Neural cell (in vitro differentiated cells): Measurements from ENCODE around the gene NPEPL1. TPM values are rescaled to one million over a fixed set of nuclear protein-coding genes. Genes with fewer than 3 reads are reported as not detected.

Experiments used
- H2AFZ ChIP-seq: fragments of 200-600, 300-800 bp; sonication (generic), shearing (Covaris generic); 2 replicates; pipeline ENCODE4 v1.6.0; 2014; ENCODE audit warnings: low read depth, mild to moderate bottlenecking, antibody characterized with exemption, low read length, moderate library complexity
- H3F3A ChIP-seq: fragments of 200-600 bp; shearing (Covaris generic); 2 replicates; pipeline ENCODE4 v1.6.1; 2016; ENCODE audit warnings: mild to moderate bottlenecking, moderate library complexity, mixed read lengths, antibody characterized with exemption, low read length; ENCODE audit not compliant: insufficient read depth, poor library complexity, severe bottlenecking
- H3K27ac ChIP-seq: fragments of 200-600, 300-800 bp; sonication (generic), shearing (Covaris generic); 2 replicates; pipeline ENCODE4 v1.5.1; 2014; ENCODE audit warnings: mild to moderate bottlenecking, low read length, moderate library complexity
- H3K27me3 ChIP-seq: fragments of 300-800, 200-600 bp; sonication (generic), shearing (Covaris generic); 2 replicates; pipeline ENCODE4 v1.6.0; 2014; ENCODE audit warnings: mild to moderate bottlenecking, low read depth, low read length, moderate library complexity; ENCODE audit not compliant: insufficient read depth
- H3K36me3 ChIP-seq: fragments of 300-800, 200-600 bp; sonication (generic), shearing (Covaris generic); 2 replicates; pipeline ENCODE4 v1.5.1; 2014; ENCODE audit warnings: mild to moderate bottlenecking, antibody characterized with exemption, low read length, moderate library complexity; ENCODE audit not compliant: insufficient read depth
- H3K4me2 ChIP-seq: fragments of 300-800, 200-600 bp; sonication (generic), shearing (Covaris generic); 2 replicates; pipeline ENCODE4 v1.6.0; 2014; ENCODE audit warnings: mild to moderate bottlenecking, low read length
- H3K4me3 ChIP-seq: fragments of 300-800, 200-600 bp; sonication (generic), shearing (Covaris generic); 2 replicates; pipeline ENCODE4 v1.5.1; 2014; ENCODE audit warnings: mild to moderate bottlenecking, low read length, moderate library complexity
- H3K79me2 ChIP-seq: fragments of 200-600 bp; shearing (Covaris generic); replicated peaks from 2 replicates; pipeline ENCODE4 v1.6.0; 2014; ENCODE audit warnings: mild to moderate bottlenecking, low read length, moderate library complexity; ENCODE audit not compliant: insufficient read depth
- H3K9ac ChIP-seq: fragments of 300-800, 200-600 bp; sonication (generic), shearing (Covaris generic); 2 replicates; pipeline ENCODE4 v1.6.1; 2016; ENCODE audit warnings: mild to moderate bottlenecking, low read length, mixed read lengths
- H3K9me2 ChIP-seq: fragments of 200-600 bp; shearing (Covaris generic); 2 replicates; pipeline ENCODE4 v1.6.1; 2016; ENCODE audit warnings: mild to moderate bottlenecking, low read length, mixed read lengths; ENCODE audit not compliant: insufficient read depth
- H3K9me3 ChIP-seq: fragments of 200-600, 300-800 bp; sonication (generic), shearing (Covaris generic); 2 replicates; pipeline ENCODE4 v1.6.1; 2016; ENCODE audit warnings: mild to moderate bottlenecking, mixed run types, low read length, moderate library complexity, mixed read lengths
- H4K20me1 ChIP-seq: fragments of 200-600 bp; shearing (Covaris generic); 2 replicates; pipeline ENCODE4 v1.6.1; 2016; ENCODE audit warnings: mild to moderate bottlenecking, mixed run types; ENCODE audit not compliant: insufficient read depth
- EP300 ChIP-seq: fragments of 450-650 bp; conservative IDR thresholded peaks from 2 replicates; pipeline ENCODE4 v1.6.1; 2014; ENCODE audit warnings: antibody characterized with exemption, mild to moderate bottlenecking, moderate library complexity; ENCODE audit not compliant: poor library complexity, severe bottlenecking
- EZH2 ChIP-seq: fragments of 200-600, 300-800 bp; shearing (Covaris generic), sonication (generic); IDR thresholded peaks from 2 replicates; pipeline ENCODE4 v1.6.1; 2014; ENCODE audit warnings: antibody characterized with exemption, low read length, borderline replicate concordance, mild to moderate bottlenecking; ENCODE audit not compliant: insufficient read depth, poor library complexity, severe bottlenecking
- MXI1 ChIP-seq: fragments of 450-650 bp; conservative IDR thresholded peaks from 2 replicates; pipeline ENCODE4 v1.6.1; 2014; ENCODE audit warnings: antibody characterized with exemption, mild to moderate bottlenecking; ENCODE audit not compliant: poor library complexity, severe bottlenecking
- POLR2AphosphoS5 ChIP-seq: IDR thresholded peaks from 2 replicates; pipeline ENCODE4 v1.6.1; 2012
- RAD21 ChIP-seq: fragments of 450-650 bp; conservative IDR thresholded peaks from 2 replicates; pipeline ENCODE4 v1.6.1; 2014; ENCODE audit warnings: antibody characterized with exemption, mild to moderate bottlenecking, moderate library complexity
- SMC3 ChIP-seq: fragments of 450-650 bp; conservative IDR thresholded peaks from 2 replicates; pipeline ENCODE4 v1.6.1; 2014; ENCODE audit warnings: antibody characterized with exemption, mild to moderate bottlenecking, moderate library complexity; ENCODE audit not compliant: poor library complexity
- TAF1 ChIP-seq: IDR thresholded peaks from 2 replicates; pipeline ENCODE4 v1.6.1; 2012; ENCODE audit warnings: low read depth
- polyA plus RNA-seq: library from polyadenylated mRNA; depleted of rRNA; stranded (reverse); fragments of >200 nt; gene quantifications from 2 replicates; pipeline ENCODE4 v1.2.3, GENCODE V29; 2014
- TF ChIP-seq, protein P1 (sequence below): IDR thresholded peaks from 2 replicates; pipeline ENCODE4 v1.6.1; 2012; ENCODE audit warnings: borderline replicate concordance
- TF ChIP-seq, protein P2 (sequence below): fragments of 450-650 bp; IDR thresholded peaks from 2 replicates; pipeline ENCODE4 v1.5.1; 2014; ENCODE audit warnings: antibody characterized with exemption, mild to moderate bottlenecking, moderate library complexity; ENCODE audit not compliant: poor library complexity, severe bottlenecking

NPEPL1 gene
- polyA plus RNA-seq, 1 donor from 2014 or later: 63.4 TPM

DNA sequence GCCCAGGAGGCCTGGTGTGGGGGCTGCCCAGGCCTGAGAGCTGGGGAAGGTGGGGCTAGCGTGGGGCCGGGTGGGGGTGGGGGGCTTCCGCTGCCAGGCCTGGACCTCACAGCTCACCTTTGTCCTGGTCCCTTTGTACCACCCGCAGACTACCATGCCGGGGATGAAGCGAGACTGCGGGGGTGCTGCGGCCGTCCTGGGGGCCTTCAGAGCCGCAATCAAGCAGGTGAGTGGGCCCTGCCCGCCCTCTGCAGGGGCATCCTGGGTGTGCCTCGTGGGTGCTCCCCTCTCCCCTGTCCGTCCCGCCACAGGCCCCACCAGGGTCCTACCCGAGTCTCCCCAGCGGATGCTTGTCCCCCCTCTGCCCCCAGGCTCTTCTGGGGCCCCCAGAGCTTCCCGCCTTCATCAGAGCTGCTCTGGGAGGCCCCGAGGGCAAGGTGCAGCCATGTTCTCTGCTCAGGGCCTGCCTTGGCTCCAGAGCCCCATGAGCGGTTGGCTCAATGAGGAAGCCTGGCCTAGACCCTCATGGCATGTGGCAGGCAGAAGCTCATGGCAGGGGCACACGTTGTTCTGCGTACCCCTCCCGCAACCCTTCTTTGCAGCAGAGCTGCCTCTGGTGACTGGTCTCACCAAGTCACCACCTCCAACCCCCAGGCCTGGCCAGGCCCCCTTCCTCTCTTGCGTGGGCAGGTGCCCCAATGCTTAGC, 14.5 kb downstream of the NPEPL1 start:
- peaks cover 5% of the 10 kb centered on the region for H3K36me3 ChIP-seq
- no peaks in the 10 kb centered on the region for H3F3A ChIP-seq
- H3K27me3 ChIP-seq: no peaks in the 10 kb centered on the region
- H3K9me2 ChIP-seq: no peaks in the 10 kb centered on the region
- H3K4me2 ChIP-seq: no peak overlapping the region
- no peak overlapping the region for H3K9ac ChIP-seq
- H3K27ac ChIP-seq: no peak overlapping the region
- H3K79me2 ChIP-seq: no peaks in the 10 kb centered on the region
- no peak overlapping the region for H3K4me3 ChIP-seq
- H3K9me3 ChIP-seq: no peaks in the 10 kb centered on the region
- TF ChIP-seq RAD21 (no peak), SMC3 (no peak), EP300 (no peak), POLR2AphosphoS5 (no peak), EZH2 (no peak)
- TF ChIP-seq, protein P1, sequence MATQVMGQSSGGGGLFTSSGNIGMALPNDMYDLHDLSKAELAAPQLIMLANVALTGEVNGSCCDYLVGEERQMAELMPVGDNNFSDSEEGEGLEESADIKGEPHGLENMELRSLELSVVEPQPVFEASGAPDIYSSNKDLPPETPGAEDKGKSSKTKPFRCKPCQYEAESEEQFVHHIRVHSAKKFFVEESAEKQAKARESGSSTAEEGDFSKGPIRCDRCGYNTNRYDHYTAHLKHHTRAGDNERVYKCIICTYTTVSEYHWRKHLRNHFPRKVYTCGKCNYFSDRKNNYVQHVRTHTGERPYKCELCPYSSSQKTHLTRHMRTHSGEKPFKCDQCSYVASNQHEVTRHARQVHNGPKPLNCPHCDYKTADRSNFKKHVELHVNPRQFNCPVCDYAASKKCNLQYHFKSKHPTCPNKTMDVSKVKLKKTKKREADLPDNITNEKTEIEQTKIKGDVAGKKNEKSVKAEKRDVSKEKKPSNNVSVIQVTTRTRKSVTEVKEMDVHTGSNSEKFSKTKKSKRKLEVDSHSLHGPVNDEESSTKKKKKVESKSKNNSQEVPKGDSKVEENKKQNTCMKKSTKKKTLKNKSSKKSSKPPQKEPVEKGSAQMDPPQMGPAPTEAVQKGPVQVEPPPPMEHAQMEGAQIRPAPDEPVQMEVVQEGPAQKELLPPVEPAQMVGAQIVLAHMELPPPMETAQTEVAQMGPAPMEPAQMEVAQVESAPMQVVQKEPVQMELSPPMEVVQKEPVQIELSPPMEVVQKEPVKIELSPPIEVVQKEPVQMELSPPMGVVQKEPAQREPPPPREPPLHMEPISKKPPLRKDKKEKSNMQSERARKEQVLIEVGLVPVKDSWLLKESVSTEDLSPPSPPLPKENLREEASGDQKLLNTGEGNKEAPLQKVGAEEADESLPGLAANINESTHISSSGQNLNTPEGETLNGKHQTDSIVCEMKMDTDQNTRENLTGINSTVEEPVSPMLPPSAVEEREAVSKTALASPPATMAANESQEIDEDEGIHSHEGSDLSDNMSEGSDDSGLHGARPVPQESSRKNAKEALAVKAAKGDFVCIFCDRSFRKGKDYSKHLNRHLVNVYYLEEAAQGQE: no peak
- TF ChIP-seq, protein P2, sequence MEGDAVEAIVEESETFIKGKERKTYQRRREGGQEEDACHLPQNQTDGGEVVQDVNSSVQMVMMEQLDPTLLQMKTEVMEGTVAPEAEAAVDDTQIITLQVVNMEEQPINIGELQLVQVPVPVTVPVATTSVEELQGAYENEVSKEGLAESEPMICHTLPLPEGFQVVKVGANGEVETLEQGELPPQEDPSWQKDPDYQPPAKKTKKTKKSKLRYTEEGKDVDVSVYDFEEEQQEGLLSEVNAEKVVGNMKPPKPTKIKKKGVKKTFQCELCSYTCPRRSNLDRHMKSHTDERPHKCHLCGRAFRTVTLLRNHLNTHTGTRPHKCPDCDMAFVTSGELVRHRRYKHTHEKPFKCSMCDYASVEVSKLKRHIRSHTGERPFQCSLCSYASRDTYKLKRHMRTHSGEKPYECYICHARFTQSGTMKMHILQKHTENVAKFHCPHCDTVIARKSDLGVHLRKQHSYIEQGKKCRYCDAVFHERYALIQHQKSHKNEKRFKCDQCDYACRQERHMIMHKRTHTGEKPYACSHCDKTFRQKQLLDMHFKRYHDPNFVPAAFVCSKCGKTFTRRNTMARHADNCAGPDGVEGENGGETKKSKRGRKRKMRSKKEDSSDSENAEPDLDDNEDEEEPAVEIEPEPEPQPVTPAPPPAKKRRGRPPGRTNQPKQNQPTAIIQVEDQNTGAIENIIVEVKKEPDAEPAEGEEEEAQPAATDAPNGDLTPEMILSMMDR: no peak
- no peak overlapping the region for H2AFZ ChIP-seq
- no peaks in the 10 kb centered on the region for H4K20me1 ChIP-seq

DNA sequence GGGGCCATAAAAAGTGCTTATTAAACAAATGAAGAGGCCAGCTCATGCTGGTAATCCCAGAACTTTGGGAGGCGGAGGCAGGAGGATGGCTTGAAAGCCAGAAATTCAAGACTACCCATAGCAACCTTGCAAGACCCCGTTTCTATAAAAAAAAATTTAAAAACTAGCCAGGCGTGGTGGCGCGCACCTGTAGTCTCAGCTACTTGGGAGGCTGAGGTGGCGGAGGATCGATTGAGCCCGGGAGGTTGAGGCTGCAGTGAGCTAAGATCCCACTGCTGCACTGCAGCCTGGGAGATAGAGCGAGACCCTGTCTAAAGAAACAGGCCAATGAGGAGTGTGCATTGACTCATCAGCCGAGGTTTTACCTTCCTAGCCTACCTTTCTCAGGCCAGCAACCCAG, 15.2 kb downstream of the NPEPL1 start:
- TF ChIP-seq MXI1 (no peak), TAF1 (no peak), EP300 (no peak), SMC3 (no peak), RAD21 (no peak), EZH2 (no peak), POLR2AphosphoS5 (no peak)
- TF ChIP-seq, protein P1: no peak
- TF ChIP-seq, protein P2: no peak
- Histone ChIP-seq H3K9me2 (no peaks in the 10 kb centered on the region), H3K4me3 (no peak overlapping the region), H3K79me2 (no peaks in the 10 kb centered on the region), H3K27ac (no peak overlapping the region), H3K9ac (no peak overlapping the region), H2AFZ (no peak overlapping the region), H3K4me2 (no peak overlapping the region), H3K27me3 (no peaks in the 10 kb centered on the region), H3K36me3 (peaks cover 5% of the 10 kb centered on the region), H4K20me1 (no peaks in the 10 kb centered on the region), H3K9me3 (no peaks in the 10 kb centered on the region), H3F3A (no peaks in the 10 kb centered on the region)
